ENCODE results near the gene FOCAD.

DNA sequence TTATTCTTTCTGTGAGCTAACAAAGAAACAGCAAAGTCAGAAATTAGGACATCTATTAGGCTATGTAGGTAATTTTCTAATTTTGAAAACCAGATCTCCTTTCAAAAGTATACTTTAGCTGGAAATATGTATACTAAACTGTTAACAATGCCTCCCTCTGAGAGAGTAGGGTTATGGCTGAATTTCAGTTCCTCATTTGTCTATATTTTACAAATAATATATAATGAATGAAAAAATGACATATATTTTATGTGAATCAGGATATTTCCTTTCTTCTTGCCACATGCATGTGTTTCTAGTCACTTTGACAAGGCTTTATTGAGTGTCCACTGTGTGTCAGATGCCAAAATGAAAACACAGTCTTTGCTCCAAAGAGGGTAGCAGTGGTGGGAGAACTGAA, 331.9 kb downstream of the FOCAD start:
- TF ChIP-seq, protein P1, sequence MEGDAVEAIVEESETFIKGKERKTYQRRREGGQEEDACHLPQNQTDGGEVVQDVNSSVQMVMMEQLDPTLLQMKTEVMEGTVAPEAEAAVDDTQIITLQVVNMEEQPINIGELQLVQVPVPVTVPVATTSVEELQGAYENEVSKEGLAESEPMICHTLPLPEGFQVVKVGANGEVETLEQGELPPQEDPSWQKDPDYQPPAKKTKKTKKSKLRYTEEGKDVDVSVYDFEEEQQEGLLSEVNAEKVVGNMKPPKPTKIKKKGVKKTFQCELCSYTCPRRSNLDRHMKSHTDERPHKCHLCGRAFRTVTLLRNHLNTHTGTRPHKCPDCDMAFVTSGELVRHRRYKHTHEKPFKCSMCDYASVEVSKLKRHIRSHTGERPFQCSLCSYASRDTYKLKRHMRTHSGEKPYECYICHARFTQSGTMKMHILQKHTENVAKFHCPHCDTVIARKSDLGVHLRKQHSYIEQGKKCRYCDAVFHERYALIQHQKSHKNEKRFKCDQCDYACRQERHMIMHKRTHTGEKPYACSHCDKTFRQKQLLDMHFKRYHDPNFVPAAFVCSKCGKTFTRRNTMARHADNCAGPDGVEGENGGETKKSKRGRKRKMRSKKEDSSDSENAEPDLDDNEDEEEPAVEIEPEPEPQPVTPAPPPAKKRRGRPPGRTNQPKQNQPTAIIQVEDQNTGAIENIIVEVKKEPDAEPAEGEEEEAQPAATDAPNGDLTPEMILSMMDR (conservative IDR thresholded peaks at IDR 0.05 in 1 of 2, IDR thresholded peaks at IDR 0.05 in 1 of 2; ENCODE audit: low read depth in 1 of 2, low read length in 2 of 2): no peak
- no peak for TF ChIP-seq EZH2 (IDR thresholded peaks at IDR 0.05; ENCODE audit: low read length, missing control alignments)

Data from fibroblast of lung (primary cell).